GM10266 (cell line): Measurements from ENCODE around the gene GRN.

Source experiments
- DNase-seq: peaks from one replicate; pipeline ENCODE4 v3.0.0; 2012; ENCODE audit errors: extremely low spot score
- CTCF ChIP-seq: IDR thresholded peaks from 2 replicates; pipeline ENCODE4 v1.5.1; 2012; ENCODE audit warnings: mild to moderate bottlenecking, low read depth; ENCODE audit not compliant: control insufficient read depth, insufficient read depth; ENCODE audit errors: missing control alignments

GRN gene

GRCh38 chr17:44344939-44345453 is at the start of gene GRN:
Gene GRN, plus strand, starts transcription at chr17:44345302. Its CDS starts 3,863 bp downstream, at chr17:44349165.
- peak; percentile 95 for DNase-seq
- TF ChIP-seq CTCF = no peak

GRCh38 chr17:44297975-44298374 is 47.1 kb upstream of the GRN start:
- no peak for TF ChIP-seq CTCF
- DNase-seq = no peak

- TF ChIP-seq CTCF = no peak
- no peak for DNase-seq
Measured at GRCh38 chr17:44304651-44305050, 40.5 kb upstream of the GRN start.

- DNase-seq = no peak
- no peak for TF ChIP-seq CTCF
Measured at GRCh38 chr17:44307387-44308186, 37.5 kb upstream of the GRN start.

- peak; percentile 90 for DNase-seq
Measured at GRCh38 chr17:44308320-44308818, 36.7 kb upstream of the GRN start, which contains the start of gene RUNDC3A. Gene RUNDC3A, plus strand, starts transcription at chr17:44308601. Its CDS starts 232 bp downstream, at chr17:44308833.

GRCh38 chr17:44308865-44309264 is 36.2 kb upstream of the GRN start:
- no peak for DNase-seq
- TF ChIP-seq CTCF = no peak

More at GRCh38 chr17:44308320-44308818, 36.7 kb upstream of the GRN start, which contains the start of gene RUNDC3A:
- no peak for TF ChIP-seq CTCF

GRCh38 chr17:44309472-44309871 is 35.6 kb upstream of the GRN start:
- no peak for DNase-seq
- no peak for TF ChIP-seq CTCF
